HEK293T (cell line): ENCODE measurements around the gene MVB12B.

Source experiments
- BHLHE40 ChIP-seq: fragments of 450-650 bp; IDR thresholded peaks from 2 replicates; pipeline ENCODE4 v1.6.1; 2016; ENCODE audit warnings: mild to moderate bottlenecking, moderate library complexity, borderline replicate concordance
- ELF4 ChIP-seq: fragments of 450-650 bp; IDR thresholded peaks from 2 replicates; pipeline ENCODE4 v1.6.1; 2017; ENCODE audit warnings: antibody characterized with exemption
- SP1 ChIP-seq: fragments of 450-650 bp; IDR thresholded peaks from 2 replicates; pipeline ENCODE4 v1.6.1; 2017
- SUZ12 ChIP-seq: fragments of 450-650 bp; IDR thresholded peaks from 2 replicates; pipeline ENCODE4 v1.6.1; 2016; ENCODE audit warnings: mild to moderate bottlenecking

DNA sequence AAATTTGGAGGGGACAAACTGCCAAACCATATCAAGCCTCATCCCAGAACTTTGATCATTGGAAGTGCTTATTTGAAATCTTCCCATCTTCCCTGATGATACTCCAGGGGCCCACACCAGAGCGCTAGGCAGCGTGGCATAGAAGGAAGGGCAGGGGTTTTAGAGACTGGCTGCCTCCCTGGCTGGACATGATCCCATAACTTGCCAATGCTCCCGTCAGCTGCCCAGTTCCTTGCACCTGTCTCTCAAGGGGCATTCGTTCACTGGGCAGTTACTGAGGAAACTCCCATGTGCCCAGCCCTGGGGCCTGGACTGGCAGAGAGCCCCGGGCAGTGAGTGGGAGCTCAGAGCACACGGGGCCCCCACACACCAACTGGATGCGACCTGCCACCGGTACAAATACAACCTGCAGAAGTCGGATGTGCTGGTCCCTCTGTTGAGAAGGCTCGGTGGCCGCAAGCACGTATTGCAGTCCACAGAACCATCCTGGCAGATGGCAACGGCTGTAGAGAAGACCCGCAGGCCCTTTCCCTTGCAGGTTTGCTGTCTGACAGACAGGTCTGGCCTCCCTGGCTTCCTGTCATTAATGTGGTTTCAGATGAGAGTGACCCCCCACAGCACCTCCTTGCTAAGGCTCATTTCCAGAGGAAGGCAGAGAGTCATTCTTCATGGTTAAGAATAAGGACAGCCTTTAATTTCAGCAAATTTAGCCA is 122.4 kb downstream of the MVB12B start:
- TF ChIP-seq BHLHE40 (no peak), ELF4 (no peak), SP1 (no peak), SUZ12 (no peak)
